Panc1 (cell line): Measurements from ENCODE around the gene RFPL1.
"Not testable (repeated sequence)": the region's sequence is repeated elsewhere in the genome, so short reads cannot be mapped to it uniquely, and the experiment has no call there.

Experiments
- CTCF ChIP-seq: fragments of 450-650 bp; IDR thresholded peaks from 2 replicates; pipeline ENCODE4 v1.5.1; 2017; ENCODE audit warnings: mild to moderate bottlenecking
- POLR2AphosphoS5 ChIP-seq: IDR thresholded peaks from 2 replicates; pipeline ENCODE4 v1.6.1; 2012; ENCODE audit warnings: mild to moderate bottlenecking, low read depth, low read length, moderate library complexity
- SIN3A ChIP-seq: IDR thresholded peaks from 2 replicates; pipeline ENCODE4 v1.6.1; 2012; ENCODE audit warnings: low read depth, mild to moderate bottlenecking, low read length, moderate library complexity, borderline replicate concordance; ENCODE audit not compliant: insufficient read depth

DNA sequence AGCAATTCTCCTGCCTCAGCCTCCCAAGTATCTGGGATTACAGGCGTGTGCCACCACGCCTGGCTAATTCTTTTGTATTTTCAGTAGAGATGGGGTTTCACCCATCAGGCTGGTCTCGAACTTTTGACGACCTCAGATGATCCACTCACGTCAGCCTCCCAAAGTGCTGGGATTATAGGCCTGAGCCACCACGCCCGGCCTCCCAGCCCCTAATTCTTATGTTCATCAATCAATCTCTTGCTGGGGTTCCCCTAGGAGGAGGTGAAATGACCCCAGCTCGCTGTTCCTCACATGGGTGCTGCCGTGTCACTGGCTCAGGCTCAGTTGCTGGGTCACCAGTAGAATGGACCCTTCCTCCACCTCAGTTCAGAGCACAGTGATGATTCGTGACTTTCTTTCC is at the start of gene RFPL1:
- not testable (repeated sequence) for TF ChIP-seq POLR2AphosphoS5, SIN3A, CTCF
